ENCODE measurements around the gene TMEM131.

TMEM131 gene

DNA sequence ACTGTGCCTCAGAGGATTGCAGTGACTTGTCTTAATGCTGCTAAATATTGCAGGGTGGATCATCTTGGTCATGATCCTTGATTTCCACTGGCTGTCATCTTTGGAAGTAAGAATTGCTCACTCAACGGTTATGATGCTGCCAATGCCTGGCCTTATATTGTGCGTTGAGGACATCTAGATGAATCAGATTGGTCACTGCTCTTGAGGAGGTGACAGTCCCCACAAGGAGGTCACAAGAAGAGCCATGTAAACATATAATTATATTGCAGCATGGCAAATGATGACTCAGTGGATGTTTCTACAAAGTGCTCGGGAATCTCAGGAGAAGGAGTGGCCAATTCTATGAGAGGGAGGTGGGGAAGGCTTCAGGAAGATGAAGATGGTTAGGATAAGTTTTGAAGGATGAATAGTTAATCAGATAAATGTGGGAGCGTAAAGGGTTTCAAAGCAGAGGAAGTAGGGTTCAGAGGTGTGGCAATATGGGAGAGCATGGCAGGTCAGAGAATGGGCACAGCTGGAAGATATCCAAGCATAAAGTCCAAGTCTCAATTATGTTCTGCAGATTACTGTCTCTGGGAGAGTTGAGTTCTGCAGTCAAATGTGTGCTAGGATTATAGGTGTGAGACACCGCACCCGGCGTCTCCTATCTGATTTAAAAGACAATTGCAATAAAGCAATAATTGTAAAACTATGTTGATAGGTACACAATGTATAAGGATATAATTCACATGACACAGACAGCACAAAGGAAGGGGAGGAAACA, 21.3 kb upstream of the TMEM131 start:
- peaks cover 0 to 8% of the 10 kb centered on the region in 2 experiments for H3K27me3 ChIP-seq (ENCODE audit: control insufficient read depth in 1 of 2, insufficient read depth in 1 of 2, low read length in 2 of 2)
- no peaks in the 10 kb centered on the region for H3K4me1 ChIP-seq (ENCODE audit: control insufficient read depth, insufficient read depth, low read depth, low read length)
- no peak overlapping the region for H2AK5ac ChIP-seq (ENCODE audit: low read length, severe bottlenecking)
- H3K23ac ChIP-seq (ENCODE audit: low read length in 2 of 2) = no peak overlapping the region
- H3K27ac ChIP-seq (ENCODE audit: low read length, poor library complexity, severe bottlenecking) = no peak overlapping the region
- no peak overlapping the region for H2BK120ac ChIP-seq (ENCODE audit: low read depth, low read length)
- H3K4me2 ChIP-seq (ENCODE audit: low read length, poor library complexity, severe bottlenecking) = no peak overlapping the region
- no peak overlapping the region for H2BK15ac ChIP-seq (ENCODE audit: low read depth, poor library complexity, severe bottlenecking)
- no peaks in the 10 kb centered on the region for H3K36me3 ChIP-seq (ENCODE audit: control insufficient read depth in 1 of 2, insufficient read depth in 2 of 2, low read depth in 1 of 2, low read length in 2 of 2)
- H3K79me1 ChIP-seq (replicated peaks; ENCODE audit: low read length, poor library complexity, severe bottlenecking) = no peaks in the 10 kb centered on the region
- WGBS = 84% methylated on average over 5 of the region's 7 CpGs
- H3K4ac ChIP-seq (ENCODE audit: low read depth in 1 of 2, low read length in 2 of 2) = no peak overlapping the region
- H3K18ac ChIP-seq (ENCODE audit: low read depth in 1 of 2, low read length in 2 of 2) = no peak overlapping the region
- H2AFZ ChIP-seq (ENCODE audit: low read depth, low read length) = no peak overlapping the region
- no peak overlapping the region for H2BK12ac ChIP-seq (ENCODE audit: low read length in 2 of 2)
- H3K9ac ChIP-seq (ENCODE audit: low read length) = no peak overlapping the region
- H3K4me3 ChIP-seq (ENCODE audit: insufficient read depth in 1 of 2, low read depth in 1 of 2, low read length in 2 of 2) = no peak overlapping the region
- H3K9me3 ChIP-seq (ENCODE audit: control insufficient read depth, low read length) = peaks cover 4% of the 10 kb centered on the region
- no peak overlapping the region for H4K8ac ChIP-seq (ENCODE audit: low read length)
- no peak overlapping the region for H4K91ac ChIP-seq (ENCODE audit: low read length)
- H2BK5ac ChIP-seq (ENCODE audit: low read depth, low read length, poor library complexity, severe bottlenecking) = no peak overlapping the region
- DNase-seq = no peak
- H3K14ac ChIP-seq (ENCODE audit: low read length in 2 of 2) = no peak overlapping the region

DNA sequence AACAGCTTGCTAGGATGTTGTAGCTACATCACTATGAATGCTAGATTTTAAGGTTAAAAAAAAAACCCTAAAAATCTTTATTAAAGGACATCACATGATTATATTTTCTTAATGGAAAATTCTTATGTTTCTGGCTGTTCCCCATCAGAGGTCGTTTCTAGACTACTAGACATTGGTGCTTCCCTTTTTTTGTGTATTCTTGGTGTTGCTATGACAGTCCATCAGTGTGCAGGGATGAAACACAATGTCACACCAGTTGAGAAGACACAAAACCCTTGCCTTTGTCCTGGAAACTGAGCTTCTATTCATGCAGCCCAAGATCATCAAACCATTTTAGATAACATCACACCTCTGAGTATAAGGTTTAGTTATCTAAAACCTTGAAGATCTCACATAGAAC, 19.9 kb upstream of the TMEM131 start:
- Histone ChIP-seq H2AFZ (ENCODE audit: low read depth, low read length) (no peak overlapping the region), H2BK12ac (ENCODE audit: low read length in 2 of 2) (no peak overlapping the region), H2BK120ac (ENCODE audit: low read depth, low read length) (no peak overlapping the region), H2BK15ac (ENCODE audit: low read depth, poor library complexity, severe bottlenecking) (no peak overlapping the region), H3K18ac (ENCODE audit: low read depth in 1 of 2, low read length in 2 of 2) (no peak overlapping the region), H3K4me1 (ENCODE audit: control insufficient read depth, insufficient read depth, low read depth, low read length) (no peaks in the 10 kb centered on the region), H3K9ac (ENCODE audit: low read length) (no peak overlapping the region), H3K36me3 (ENCODE audit: control insufficient read depth in 1 of 2, insufficient read depth in 2 of 2, low read depth in 1 of 2, low read length in 2 of 2) (no peaks in the 10 kb centered on the region), H2AK5ac (ENCODE audit: low read length, severe bottlenecking) (no peak overlapping the region), H3K23ac (ENCODE audit: low read length in 2 of 2) (no peak overlapping the region), H3K4ac (ENCODE audit: low read depth in 1 of 2, low read length in 2 of 2) (no peak overlapping the region), H4K91ac (ENCODE audit: low read length) (no peak overlapping the region), H3K79me1 (replicated peaks; ENCODE audit: low read length, poor library complexity, severe bottlenecking) (no peaks in the 10 kb centered on the region), H3K27ac (ENCODE audit: low read length, poor library complexity, severe bottlenecking) (no peak overlapping the region), H3K9me3 (ENCODE audit: control insufficient read depth, low read length) (peaks cover 4% of the 10 kb centered on the region), H2BK5ac (ENCODE audit: low read depth, low read length, poor library complexity, severe bottlenecking) (no peak overlapping the region), H3K14ac (ENCODE audit: low read length in 2 of 2) (no peak overlapping the region), H3K27me3 (ENCODE audit: control insufficient read depth in 1 of 2, insufficient read depth in 1 of 2, low read length in 2 of 2) (peaks cover 0 to 2% of the 10 kb centered on the region in 2 experiments), H3K4me3 (ENCODE audit: insufficient read depth in 1 of 2, low read depth in 1 of 2, low read length in 2 of 2) (no peak overlapping the region), H3K4me2 (ENCODE audit: low read length, poor library complexity, severe bottlenecking) (no peak overlapping the region), H4K8ac (ENCODE audit: low read length) (no peak overlapping the region)
- WGBS = 0% methylated on average over 1 of the region's 1 CpG
- no peak for DNase-seq

DNA sequence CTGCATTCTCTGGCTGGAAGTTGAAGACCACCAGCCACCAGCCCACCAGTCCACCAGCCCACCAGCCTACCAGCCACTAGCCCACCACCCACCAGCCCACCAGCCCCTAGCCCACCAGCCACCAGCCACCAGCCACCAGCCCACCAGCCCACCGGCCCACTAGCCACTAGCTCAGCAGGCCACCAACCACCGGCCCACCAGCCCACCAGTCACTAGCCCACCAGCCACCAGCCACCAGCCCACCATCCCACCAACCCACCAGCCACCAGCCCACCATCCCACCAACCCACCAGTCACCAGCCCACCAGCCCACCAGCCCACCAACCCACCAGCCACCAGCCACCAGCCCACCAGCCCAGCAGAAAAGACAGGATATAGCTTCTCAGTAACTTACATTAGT, 18.6 kb upstream of the TMEM131 start:
- Histone ChIP-seq H3K9me3 (ENCODE audit: control insufficient read depth, low read length) (no peaks in the 10 kb centered on the region), H2BK120ac (ENCODE audit: low read depth, low read length) (no peak overlapping the region), H3K14ac (ENCODE audit: low read length in 2 of 2) (peak overlapping the region in 1 of 2 experiments; percentile 11), H4K91ac (ENCODE audit: low read length) (no peak overlapping the region), H3K79me1 (replicated peaks; ENCODE audit: low read length, poor library complexity, severe bottlenecking) (no peaks in the 10 kb centered on the region), H2BK15ac (ENCODE audit: low read depth, poor library complexity, severe bottlenecking) (no peak overlapping the region), H3K4me2 (ENCODE audit: low read length, poor library complexity, severe bottlenecking) (no peak overlapping the region), H4K8ac (ENCODE audit: low read length) (no peak overlapping the region), H3K4me3 (ENCODE audit: insufficient read depth in 1 of 2, low read depth in 1 of 2, low read length in 2 of 2) (no peak overlapping the region), H3K4ac (ENCODE audit: low read depth in 1 of 2, low read length in 2 of 2) (no peak overlapping the region), H3K36me3 (ENCODE audit: control insufficient read depth in 1 of 2, insufficient read depth in 2 of 2, low read depth in 1 of 2, low read length in 2 of 2) (no peaks in the 10 kb centered on the region), H3K27me3 (ENCODE audit: control insufficient read depth in 1 of 2, insufficient read depth in 1 of 2, low read length in 2 of 2) (peaks cover 0 to 2% of the 10 kb centered on the region in 2 experiments), H2AK5ac (ENCODE audit: low read length, severe bottlenecking) (no peak overlapping the region), H3K27ac (ENCODE audit: low read length, poor library complexity, severe bottlenecking) (no peak overlapping the region), H3K23ac (ENCODE audit: low read length in 2 of 2) (no peak overlapping the region), H2BK12ac (ENCODE audit: low read length in 2 of 2) (no peak overlapping the region), H2AFZ (ENCODE audit: low read depth, low read length) (no peak overlapping the region), H3K4me1 (ENCODE audit: control insufficient read depth, insufficient read depth, low read depth, low read length) (no peaks in the 10 kb centered on the region), H3K9ac (ENCODE audit: low read length) (no peak overlapping the region), H2BK5ac (ENCODE audit: low read depth, low read length, poor library complexity, severe bottlenecking) (no peak overlapping the region), H3K18ac (ENCODE audit: low read depth in 1 of 2, low read length in 2 of 2) (peak overlapping the region in 1 of 2 experiments; percentile 2)
- DNase-seq = no peak
- 93% methylated on average over 2 of the region's 2 CpGs for WGBS

DNA sequence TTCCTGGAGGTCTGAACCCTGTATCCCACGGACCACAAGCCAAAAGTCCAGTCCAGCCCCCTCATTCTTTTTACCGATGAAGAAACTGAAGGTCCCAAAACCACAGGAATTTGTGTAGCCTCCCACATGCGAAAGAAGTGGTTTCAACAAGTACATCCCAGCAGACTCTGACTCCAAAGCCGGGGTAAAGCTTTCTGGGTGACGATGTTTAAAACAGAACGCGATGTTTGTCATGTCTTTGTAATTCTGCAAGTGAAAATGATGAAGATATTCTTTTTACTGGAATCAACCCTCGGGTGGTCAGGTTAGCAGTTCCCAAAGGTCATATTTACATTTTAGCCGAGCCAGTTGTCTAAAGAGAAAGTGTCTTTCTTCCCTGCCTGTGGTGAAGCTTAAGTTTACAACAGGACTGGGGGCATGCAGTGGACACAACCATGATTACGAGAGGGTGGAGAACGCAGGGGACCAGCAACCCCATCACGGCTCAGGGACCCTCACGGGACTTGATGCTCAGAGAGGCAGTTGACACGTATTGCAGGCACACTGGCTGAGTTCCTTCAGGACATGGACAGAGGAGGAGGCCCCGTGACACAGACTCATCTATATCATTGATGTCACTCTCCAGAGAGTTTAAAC, 17.8 kb upstream of the TMEM131 start:
- Histone ChIP-seq H3K79me1 (replicated peaks; ENCODE audit: low read length, poor library complexity, severe bottlenecking) (no peaks in the 10 kb centered on the region), H3K4ac (ENCODE audit: low read depth in 1 of 2, low read length in 2 of 2) (no peak overlapping the region), H2AK5ac (ENCODE audit: low read length, severe bottlenecking) (no peak overlapping the region), H3K4me2 (ENCODE audit: low read length, poor library complexity, severe bottlenecking) (no peak overlapping the region), H2BK12ac (ENCODE audit: low read length in 2 of 2) (no peak overlapping the region), H3K14ac (ENCODE audit: low read length in 2 of 2) (peak overlapping the region in 1 of 2 experiments; percentile 93), H4K8ac (ENCODE audit: low read length) (no peak overlapping the region), H2BK5ac (ENCODE audit: low read depth, low read length, poor library complexity, severe bottlenecking) (no peak overlapping the region), H4K91ac (ENCODE audit: low read length) (no peak overlapping the region), H3K4me3 (ENCODE audit: insufficient read depth in 1 of 2, low read depth in 1 of 2, low read length in 2 of 2) (no peak overlapping the region), H3K9me3 (ENCODE audit: control insufficient read depth, low read length) (no peaks in the 10 kb centered on the region), H3K9ac (ENCODE audit: low read length) (peak overlapping the region; percentile 62), H2BK120ac (ENCODE audit: low read depth, low read length) (no peak overlapping the region), H3K23ac (ENCODE audit: low read length in 2 of 2) (no peak overlapping the region), H2AFZ (ENCODE audit: low read depth, low read length) (no peak overlapping the region), H3K36me3 (ENCODE audit: control insufficient read depth in 1 of 2, insufficient read depth in 2 of 2, low read depth in 1 of 2, low read length in 2 of 2) (no peaks in the 10 kb centered on the region), H3K4me1 (ENCODE audit: control insufficient read depth, insufficient read depth, low read depth, low read length) (no peaks in the 10 kb centered on the region), H3K27me3 (ENCODE audit: control insufficient read depth in 1 of 2, insufficient read depth in 1 of 2, low read length in 2 of 2) (peaks cover 0 to 2% of the 10 kb centered on the region in 2 experiments), H2BK15ac (ENCODE audit: low read depth, poor library complexity, severe bottlenecking) (no peak overlapping the region), H3K18ac (ENCODE audit: low read depth in 1 of 2, low read length in 2 of 2) (no peak overlapping the region), H3K27ac (ENCODE audit: low read length, poor library complexity, severe bottlenecking) (no peak overlapping the region)
- DNase-seq = peak; percentile 55
- 75% methylated on average over 15 of the region's 15 CpGs for WGBS
